Renal cortical epithelial cell (primary cell): ENCODE data around the gene C1QTNF9. TPM values are rescaled to one million over a fixed set of nuclear protein-coding genes. Genes with fewer than 3 reads are reported as not detected.
"Not testable (repeated sequence)": the region's sequence is repeated elsewhere in the genome, so short reads cannot be mapped to it uniquely, and the experiment has no call there.

Source experiments
- DNase-seq: peaks from one replicate; pipeline ENCODE4 v3.0.0-alpha.2; 2011; ENCODE audit warnings: low read depth
- total RNA-seq: library from RNA; depleted of rRNA; stranded (reverse); fragments of >200 nt; gene quantifications from 2 replicates; pipeline ENCODE4 v1.2.3, GENCODE V29; 2014

C1QTNF9 gene, protein sequence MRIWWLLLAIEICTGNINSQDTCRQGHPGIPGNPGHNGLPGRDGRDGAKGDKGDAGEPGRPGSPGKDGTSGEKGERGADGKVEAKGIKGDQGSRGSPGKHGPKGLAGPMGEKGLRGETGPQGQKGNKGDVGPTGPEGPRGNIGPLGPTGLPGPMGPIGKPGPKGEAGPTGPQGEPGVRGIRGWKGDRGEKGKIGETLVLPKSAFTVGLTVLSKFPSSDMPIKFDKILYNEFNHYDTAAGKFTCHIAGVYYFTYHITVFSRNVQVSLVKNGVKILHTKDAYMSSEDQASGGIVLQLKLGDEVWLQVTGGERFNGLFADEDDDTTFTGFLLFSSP
- total RNA-seq, result not detected in 2 replicates

DNA sequence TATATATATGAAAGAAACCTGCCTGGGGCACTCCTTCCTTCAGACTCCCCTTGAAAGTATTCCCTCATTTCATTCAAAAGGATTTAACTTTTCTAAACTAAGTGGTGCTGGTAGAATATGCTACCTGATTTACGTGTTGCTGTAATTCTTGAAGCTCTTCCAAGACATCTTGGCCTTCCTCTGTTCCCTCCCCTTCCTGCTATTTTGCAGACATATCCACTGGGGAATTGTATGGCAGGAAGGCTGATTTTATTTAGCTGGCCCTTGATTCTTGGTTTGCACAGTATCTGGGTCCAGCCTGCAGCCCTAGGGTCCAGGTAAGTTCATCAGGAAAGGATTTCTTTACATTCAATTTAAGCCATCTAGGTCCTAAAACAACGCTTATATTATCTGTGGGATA, at the start of gene C1QTNF9:
Gene C1QTNF9 (plus strand): TSS at position 281 of the 400 bp plus-strand sequence. CDS start 6,424 bp downstream, outside the sequence.
- not testable (repeated sequence) for DNase-seq

- peak; percentile 27 for DNase-seq
Observed at GRCh38 chr13:24261566-24261965, 47.8 kb upstream of the C1QTNF9 start.

GRCh38 chr13:24263632-24264031, 45.7 kb upstream of the C1QTNF9 start:
- peak; percentile 11 for DNase-seq

- DNase-seq, result peak; percentile 37
Observed at GRCh38 chr13:24264976-24265375, 44.4 kb upstream of the C1QTNF9 start.

DNA sequence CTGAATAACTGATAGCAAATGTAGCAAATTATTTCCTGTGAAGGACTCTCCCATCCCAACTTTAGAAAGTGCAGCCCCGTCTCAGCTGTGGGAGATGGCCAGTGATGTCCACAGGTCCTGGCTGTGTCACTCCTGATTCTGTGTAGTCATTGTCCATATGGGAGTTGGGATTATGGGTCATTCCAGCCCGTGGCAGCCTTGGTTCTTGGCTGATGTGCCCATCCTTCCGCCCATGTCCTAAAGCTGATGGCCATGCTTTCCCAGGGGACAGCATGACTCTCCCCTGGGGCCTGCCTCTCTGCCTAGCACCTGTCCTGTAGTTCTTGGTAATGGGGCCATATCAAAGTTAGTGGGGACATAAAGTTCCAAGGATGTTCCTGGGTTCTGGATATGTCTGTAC, 43.9 kb upstream of the C1QTNF9 start:
- no peak for DNase-seq

- peak; percentile 36 for DNase-seq
Observed at GRCh38 chr13:24267274-24267673, 42.1 kb upstream of the C1QTNF9 start.

- no peak for DNase-seq
Observed at GRCh38 chr13:24267801-24268200, 41.6 kb upstream of the C1QTNF9 start.

DNA sequence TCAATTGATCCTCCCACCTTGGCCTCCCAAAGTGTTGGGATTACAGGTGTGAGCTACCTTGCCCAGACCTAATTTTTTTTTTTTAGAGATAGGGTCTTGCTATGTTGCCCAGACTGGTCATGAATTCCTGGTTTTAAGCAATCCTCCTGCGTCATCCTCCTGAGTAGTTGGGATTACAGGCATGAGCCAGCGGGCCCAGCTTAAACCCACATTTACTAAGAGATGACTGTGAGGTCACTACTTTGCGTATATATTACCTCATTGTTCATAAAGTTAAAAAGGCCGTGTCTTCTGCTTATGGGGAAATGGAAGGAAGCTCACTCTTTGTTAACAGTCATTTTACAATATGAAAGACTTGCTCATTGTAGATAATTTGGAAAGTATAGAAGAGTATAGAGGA, 39.6 kb upstream of the C1QTNF9 start:
- no peak for DNase-seq

GRCh38 chr13:24270639-24271141, 38.7 kb upstream of the C1QTNF9 start:
- peak; percentile 47 for DNase-seq

- no peak for DNase-seq
Observed at GRCh38 chr13:24271231-24271600, 38.2 kb upstream of the C1QTNF9 start.

- DNase-seq, result peak; percentile 83
Observed at GRCh38 chr13:24271601-24272451, 37.6 kb upstream of the C1QTNF9 start.

DNA sequence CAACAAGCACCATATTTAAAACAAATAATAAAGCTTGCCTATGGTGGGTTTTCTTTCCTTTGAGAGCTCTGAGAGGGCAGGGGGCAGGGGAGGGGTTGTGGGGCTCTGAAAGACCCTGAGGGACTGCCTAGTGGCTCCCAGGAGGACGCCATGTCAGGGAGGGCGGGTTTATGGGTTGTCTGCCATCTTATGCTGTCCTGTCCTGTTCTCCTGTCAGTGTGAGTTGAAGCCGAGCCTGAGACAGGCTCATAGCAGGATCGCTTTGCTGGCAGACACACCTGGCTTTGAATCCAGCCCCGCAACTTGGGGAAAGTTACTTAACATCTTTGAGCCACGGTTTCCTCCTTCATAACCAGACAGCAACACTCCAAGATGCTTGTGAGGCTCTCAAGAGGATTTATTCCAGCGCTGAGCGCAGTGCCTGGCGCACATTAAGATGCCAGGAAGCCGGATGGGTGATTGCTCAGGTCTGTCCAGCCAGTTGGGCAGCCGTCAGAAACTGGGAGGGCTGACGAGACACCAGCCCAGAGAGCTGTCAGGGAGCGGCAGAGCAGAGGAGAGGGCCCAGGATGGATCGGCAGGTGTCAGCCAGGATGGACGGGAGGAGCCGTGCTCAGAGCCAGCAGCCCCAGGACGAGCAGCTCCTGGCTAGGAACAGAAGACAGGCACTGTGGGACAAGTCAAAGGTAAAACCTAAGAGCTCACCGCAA, 36.8 kb upstream of the C1QTNF9 start:
- peak; percentile 11 for DNase-seq

DNA sequence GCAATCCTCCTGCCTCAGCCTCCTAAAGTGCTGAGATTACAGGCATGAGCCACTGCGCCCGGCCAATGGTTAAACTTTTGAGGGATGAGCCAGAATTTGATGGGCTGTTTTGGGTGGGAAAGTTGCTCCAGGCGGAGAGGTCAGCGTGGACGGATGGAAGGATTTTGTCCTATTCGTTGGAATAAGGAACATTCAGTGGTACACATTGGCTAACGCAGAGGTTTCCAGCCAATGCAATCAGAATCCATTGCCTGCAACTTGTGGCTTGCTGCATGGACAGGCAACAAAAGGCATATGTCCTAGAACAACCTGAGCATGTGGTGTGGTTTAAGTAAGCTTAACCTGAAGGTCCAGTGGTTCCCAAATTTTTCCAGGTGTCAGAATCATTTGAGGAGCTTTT, 35.5 kb upstream of the C1QTNF9 start:
- no peak for DNase-seq

DNA sequence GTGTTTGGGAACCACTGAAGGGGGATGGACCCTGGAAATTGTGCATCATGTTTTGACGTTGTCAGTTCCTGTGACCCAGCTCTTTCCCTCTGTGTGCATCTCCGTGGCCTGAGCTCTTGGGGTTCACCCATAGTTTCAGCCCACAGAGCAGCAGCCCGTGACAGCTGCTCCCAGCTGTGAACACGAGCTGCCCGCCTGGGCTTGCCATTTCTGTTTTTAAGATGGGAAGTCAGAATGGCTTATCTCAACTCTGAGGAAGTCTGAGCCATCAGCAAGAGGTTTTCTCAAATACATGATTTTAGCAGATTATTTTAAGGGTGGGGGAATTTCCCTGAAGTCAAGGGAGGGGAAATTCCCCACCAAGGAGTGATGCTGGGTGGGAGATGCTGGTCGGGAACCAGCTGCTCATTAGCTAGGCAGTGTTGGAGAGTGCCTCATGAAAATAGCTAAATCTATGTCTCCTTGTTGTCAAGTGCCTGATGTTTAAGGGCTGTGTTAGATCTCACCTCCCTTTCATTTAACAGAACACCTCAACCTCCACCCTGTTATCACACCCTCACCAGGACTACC, 34.8 kb upstream of the C1QTNF9 start:
- DNase-seq, result no peak

- no peak for DNase-seq
Observed at GRCh38 chr13:24275041-24275440, 34.3 kb upstream of the C1QTNF9 start.

DNA sequence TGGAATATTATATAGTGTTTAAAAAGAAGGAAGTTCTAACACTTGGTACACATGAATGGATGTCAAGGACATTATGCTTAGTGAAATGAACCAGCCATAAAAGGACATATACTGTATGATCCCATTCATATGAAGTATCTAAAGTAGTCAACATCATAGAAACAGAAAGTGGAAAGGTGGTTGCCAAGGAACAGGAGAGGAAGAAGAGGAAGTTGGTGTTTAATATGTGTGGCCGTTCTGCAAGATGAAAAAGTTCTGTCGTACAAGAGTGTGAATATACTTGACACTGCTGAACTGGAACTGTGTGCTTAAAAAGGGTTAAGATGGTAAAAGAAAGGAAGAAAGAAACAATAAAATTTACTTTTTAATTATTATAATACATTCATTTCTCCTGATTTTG, 33.1 kb upstream of the C1QTNF9 start:
- no peak for DNase-seq

DNA sequence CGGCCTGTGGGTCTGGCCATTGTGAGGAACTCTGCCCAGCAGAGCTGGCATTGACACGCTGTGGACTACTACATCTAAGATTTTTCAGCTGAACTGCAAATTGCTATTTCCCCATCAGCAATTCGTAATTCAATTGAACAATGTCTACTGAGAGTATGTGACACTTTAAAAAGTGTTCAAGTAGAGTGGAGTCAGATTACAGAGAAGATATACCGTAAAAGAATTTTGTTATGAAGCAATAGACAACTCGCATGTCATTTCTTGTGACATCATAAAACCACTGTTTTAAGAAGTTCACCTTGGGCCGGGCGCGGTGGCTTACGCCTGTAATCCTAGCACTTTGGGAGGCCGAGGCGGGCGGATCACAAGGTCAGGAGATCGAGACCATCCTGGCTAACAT, 32.5 kb upstream of the C1QTNF9 start:
- no peak for DNase-seq

DNA sequence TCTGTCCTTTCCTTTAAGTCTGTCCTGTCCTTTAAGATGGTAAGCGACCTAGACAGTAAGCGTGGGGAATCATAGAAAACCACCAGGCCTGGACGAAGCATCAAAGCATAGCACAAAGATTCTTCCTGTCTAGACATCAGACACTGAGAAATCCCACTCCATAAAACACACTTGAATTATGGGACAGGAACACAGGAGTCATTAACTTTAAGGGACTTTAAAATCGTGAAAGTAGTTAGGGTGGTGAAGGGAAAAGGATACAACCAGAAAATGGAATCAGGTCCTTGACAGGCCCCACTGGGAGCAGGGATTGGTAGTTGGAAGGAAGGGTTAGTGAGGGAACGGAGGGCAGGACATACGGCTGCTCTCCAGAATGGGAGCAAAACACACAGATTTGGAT, 31.6 kb upstream of the C1QTNF9 start:
- DNase-seq, result no peak

GRCh38 chr13:24279327-24280110, 29.9 kb upstream of the C1QTNF9 start:
- peak; percentile 23 for DNase-seq

- DNase-seq, result no peak
Observed at GRCh38 chr13:24280720-24281119, 28.7 kb upstream of the C1QTNF9 start.
